ENCODE data around the gene SRSF5.

DNA sequence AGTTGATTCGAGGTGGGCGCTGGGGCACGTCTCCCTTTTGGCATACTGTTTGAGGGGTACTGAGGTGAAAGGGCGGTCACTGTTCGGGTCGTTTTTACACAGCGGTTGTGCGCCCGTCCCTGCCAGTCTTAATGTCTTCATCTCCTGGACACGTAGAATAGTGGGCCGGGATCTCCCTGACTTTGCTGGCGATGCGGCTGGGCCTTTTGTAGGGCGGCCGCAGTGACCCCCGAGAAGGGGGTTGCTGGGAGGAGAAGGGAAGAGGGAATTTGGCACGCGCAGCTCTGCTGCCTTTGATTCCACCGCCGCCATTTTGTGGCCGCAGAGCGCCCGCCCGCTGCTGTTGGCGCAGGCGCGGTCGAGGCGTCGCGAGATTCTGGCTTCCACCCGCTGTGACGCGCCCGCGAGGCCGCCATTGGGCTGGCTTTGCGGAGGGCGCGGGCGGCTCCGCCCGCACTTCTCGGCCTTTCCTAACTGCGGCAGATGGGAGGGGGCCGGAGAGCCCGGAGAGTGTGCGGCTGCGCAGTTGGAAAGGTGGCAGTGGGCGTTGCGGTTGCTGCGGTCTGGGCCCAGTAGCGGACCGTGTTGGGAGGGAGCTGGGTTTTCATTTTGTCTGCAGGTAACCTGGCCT, 542 bp downstream of the SRSF5 start:
- TF ChIP-seq GATA2 (IDR thresholded peaks at IDR 0.05; ENCODE audit: low read depth, low read length) = no peak
- no peak for TF ChIP-seq GATA3 (IDR thresholded peaks at IDR 0.05; ENCODE audit: low read depth, low read length)

Measured in SH-SY5Y (cell line).